Measurements from ENCODE around the gene SPEN.

The SPEN gene

DNA sequence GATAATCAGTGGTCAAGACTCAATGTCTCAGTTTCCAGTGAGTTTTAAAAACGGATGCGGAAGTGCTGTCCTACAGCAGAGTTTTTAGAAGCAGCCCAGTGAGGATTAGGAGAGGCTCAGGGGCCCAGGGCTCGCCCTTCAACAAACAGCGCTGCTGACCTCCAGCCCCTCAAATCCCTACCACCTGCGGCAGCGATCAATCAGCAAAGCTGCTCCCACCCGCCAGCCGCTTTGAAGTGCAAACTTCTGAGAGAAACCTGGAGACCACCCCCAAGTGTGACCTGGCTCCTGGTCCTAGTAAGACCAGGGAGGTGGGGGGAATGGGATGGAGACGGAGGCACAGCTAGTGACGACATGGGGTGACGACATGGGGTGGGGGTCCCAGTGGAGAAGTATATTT is 114.0 kb downstream of the SPEN start:
- Histone ChIP-seq H3K27me3 (ENCODE audit: insufficient read depth, low read length) (peaks cover 11% of the 10 kb centered on the region; the same call in 1 of the 2 replicates), H3K9ac (ENCODE audit: low read depth, low read length) (no peak overlapping the region), H3K4me1 (ENCODE audit: insufficient read depth, low read length) (peaks cover 17% of the 10 kb centered on the region; the same call in 1 of the 2 replicates), H3K9me3 (ENCODE audit: insufficient read depth, low read depth, low read length) (no peaks in the 10 kb centered on the region), H3K4me3 (ENCODE audit: low read length) (no peak overlapping the region), H3K36me3 (ENCODE audit: insufficient read depth, low read length) (no peaks in the 10 kb centered on the region), H3K27ac (ENCODE audit: low read depth, low read length) (no peak overlapping the region)
- 8% methylated on average over 11 of the region's 11 CpGs for WGBS

DNA sequence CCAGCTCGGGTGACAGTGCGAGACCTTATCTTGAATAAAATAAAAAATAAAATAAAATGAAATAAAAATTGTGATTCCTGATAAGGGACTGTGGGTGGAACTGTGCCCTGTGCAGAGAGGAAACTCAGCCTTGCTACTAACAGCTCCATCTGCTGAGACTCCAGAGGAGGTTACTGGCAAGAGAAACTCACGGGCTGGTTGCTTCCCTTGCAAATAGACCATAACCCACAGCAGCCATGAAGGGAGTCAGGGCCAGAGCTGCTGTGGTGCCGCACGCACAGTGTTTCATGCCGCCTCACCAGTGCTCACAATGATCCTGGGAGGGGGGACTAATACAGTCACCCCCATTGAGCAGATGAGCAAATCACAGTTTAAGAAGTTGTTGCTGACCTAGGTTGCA is 114.7 kb downstream of the SPEN start:
- H3K4me3 ChIP-seq (ENCODE audit: low read length), result no peak overlapping the region
- H3K36me3 ChIP-seq (ENCODE audit: insufficient read depth, low read length), result no peaks in the 10 kb centered on the region
- H3K4me1 ChIP-seq (ENCODE audit: insufficient read depth, low read length), result peaks cover 17% of the 10 kb centered on the region; the same call in 1 of the 2 replicates
- H3K9ac ChIP-seq (ENCODE audit: low read depth, low read length), result no peak overlapping the region
- H3K27ac ChIP-seq (ENCODE audit: low read depth, low read length), result no peak overlapping the region
- H3K9me3 ChIP-seq (ENCODE audit: insufficient read depth, low read depth, low read length), result no peaks in the 10 kb centered on the region
- peaks cover 11% of the 10 kb centered on the region; the same call in 1 of the 2 replicates for H3K27me3 ChIP-seq (ENCODE audit: insufficient read depth, low read length)
- 80% methylated on average over 6 of the region's 6 CpGs for WGBS

DNA sequence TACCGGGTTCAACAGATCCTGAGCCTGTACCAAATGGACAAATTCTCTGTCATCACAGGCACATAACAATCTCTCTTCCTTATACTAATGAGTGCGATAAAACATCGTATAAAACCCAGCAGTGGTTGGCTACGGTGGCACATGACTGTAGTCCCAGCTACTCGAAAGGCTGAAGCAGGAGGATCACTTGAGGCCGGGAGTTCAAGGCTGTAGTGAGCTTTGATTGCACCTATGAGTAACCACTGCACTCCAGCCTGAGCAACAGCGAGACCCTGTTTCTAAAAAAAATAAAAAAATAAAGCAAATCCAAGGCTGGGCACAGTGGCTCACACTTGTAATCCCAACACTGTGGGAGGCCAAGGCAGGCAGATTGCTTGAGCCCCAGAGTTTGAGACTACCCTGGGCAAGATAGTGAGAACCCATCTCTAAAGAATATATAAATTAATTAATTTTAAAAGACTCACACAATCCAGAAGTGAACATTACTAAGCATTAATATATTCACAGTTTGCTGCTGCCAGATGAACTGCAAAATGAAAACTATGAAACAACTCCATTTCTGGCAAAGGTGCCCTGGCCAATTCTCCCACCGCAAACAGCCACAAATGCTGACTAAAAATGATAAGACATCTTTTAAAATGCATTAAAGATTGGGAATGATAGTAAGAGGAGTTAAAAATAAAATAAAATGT is 115.3 kb downstream of the SPEN start:
- no peaks in the 10 kb centered on the region for H3K36me3 ChIP-seq (ENCODE audit: insufficient read depth, low read length)
- peaks cover 13% of the 10 kb centered on the region; the same call in 1 of the 2 replicates for H3K4me1 ChIP-seq (ENCODE audit: insufficient read depth, low read length)
- H3K9ac ChIP-seq (ENCODE audit: low read depth, low read length), result no peak overlapping the region
- H3K27me3 ChIP-seq (ENCODE audit: insufficient read depth, low read length), result peaks cover 11% of the 10 kb centered on the region; the same call in 1 of the 2 replicates
- H3K4me3 ChIP-seq (ENCODE audit: low read length), result no peak overlapping the region
- H3K9me3 ChIP-seq (ENCODE audit: insufficient read depth, low read depth, low read length), result no peaks in the 10 kb centered on the region
- H3K27ac ChIP-seq (ENCODE audit: low read depth, low read length), result no peak overlapping the region
- WGBS, result 87% methylated on average over 8 of the region's 8 CpGs

DNA sequence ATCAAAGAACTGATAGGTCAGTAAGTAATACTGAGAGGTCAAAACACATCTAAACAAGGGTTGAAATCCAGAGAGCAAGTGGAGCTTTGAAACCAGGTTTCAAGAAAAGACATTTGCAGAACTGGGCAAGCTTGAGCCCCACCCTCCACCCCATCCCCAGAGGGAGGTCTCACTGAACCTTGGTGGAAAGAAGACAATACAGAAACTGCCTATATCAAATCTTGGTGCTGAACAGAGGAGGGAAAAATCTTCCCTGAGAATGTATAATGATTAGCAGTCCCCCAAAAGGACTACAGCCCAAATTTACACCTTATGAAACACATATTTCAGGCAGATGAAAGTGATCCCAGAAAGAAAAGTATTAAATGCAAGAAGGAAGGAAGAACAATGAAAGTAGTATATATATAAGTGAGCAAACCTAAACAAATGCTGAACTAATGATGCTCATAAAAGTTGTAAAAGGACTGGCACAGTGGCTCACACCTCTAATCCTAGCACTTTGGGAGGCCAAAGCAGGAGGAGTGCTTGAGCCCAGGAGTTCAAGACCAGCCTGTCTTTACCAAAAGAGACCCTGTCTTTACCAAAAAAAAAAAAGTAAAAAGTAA is 116.0 kb downstream of the SPEN start:
- Histone ChIP-seq H3K4me3 (ENCODE audit: low read length) (no peak overlapping the region), H3K4me1 (ENCODE audit: insufficient read depth, low read length) (peaks cover 7% of the 10 kb centered on the region; the same call in 1 of the 2 replicates), H3K27me3 (ENCODE audit: insufficient read depth, low read length) (peaks cover 11% of the 10 kb centered on the region; the same call in 1 of the 2 replicates), H3K9me3 (ENCODE audit: insufficient read depth, low read depth, low read length) (no peaks in the 10 kb centered on the region), H3K27ac (ENCODE audit: low read depth, low read length) (no peak overlapping the region), H3K36me3 (ENCODE audit: insufficient read depth, low read length) (0 out of 2 replicates have a peak, but pooled peaks cover under 1% of the 10 kb centered on the region), H3K9ac (ENCODE audit: low read depth, low read length) (no peak overlapping the region)

DNA sequence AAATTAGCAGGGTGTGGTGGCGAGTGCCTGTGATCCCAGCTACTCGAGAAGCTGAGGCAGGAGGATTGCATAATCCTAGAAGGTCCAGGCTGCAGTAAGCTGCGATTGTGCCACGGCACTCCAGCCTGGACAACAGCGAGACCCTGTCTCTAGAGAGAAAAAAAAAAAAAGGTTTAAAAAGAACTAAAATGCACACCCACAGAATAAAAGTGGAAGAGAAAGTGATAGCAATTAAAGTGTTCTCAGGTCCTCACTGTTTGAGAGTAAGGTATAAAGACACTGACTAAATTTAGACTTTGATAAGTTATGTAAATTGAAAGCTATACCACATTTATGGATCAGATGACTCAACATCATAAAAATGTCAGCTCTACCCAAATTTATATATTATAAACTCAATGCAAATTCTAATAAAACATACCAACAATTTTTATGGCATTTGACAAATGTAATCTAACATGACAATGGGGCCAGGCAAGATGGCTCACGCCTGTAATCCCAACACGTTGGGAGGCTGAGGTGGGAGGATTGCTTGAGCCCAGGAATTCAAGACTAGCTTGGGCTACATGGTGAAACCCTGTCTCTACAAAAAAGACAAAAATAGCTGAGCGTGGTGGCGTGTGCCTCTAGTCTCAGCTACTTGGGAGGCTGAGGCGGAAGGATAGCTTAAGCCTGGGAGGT is 116.6 kb downstream of the SPEN start:
- Histone ChIP-seq H3K4me1 (ENCODE audit: insufficient read depth, low read length) (0 out of 2 replicates have a peak, but pooled peaks cover 4% of the 10 kb centered on the region), H3K27ac (ENCODE audit: low read depth, low read length) (no peak overlapping the region), H3K9me3 (ENCODE audit: insufficient read depth, low read depth, low read length) (0 out of 2 replicates have a peak, but pooled peaks cover 6% of the 10 kb centered on the region), H3K27me3 (ENCODE audit: insufficient read depth, low read length) (peaks cover 11% of the 10 kb centered on the region; the same call in 1 of the 2 replicates), H3K36me3 (ENCODE audit: insufficient read depth, low read length) (peaks cover 7% of the 10 kb centered on the region), H3K9ac (ENCODE audit: low read depth, low read length) (no peak overlapping the region), H3K4me3 (ENCODE audit: low read length) (no peak overlapping the region)
- 91% methylated on average over 9 of the region's 10 CpGs for WGBS

DNA sequence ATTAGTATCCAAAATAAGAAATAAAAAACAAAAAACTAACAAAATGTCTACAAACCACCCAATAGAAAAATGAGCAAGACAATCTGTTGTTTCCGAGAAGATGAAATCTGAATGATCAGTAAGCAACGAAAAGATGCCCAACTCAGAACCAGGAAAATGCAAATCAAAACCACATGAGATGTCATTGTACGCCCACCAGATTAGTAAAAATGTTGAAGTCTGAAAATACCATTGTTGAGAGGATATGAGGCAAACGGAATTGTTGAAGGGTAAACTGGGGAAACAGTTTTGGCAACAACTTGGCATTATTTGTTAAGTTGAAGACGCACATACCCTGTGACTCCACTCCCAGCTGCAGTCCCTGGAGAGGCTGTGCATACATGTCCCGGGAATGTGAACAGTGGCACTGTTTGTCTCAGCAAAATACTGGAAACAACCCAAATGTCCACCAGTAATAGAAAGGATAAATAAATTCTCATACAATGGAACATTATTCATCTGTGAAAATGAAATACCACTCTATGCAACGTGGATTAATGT is 117.8 kb downstream of the SPEN start:
- H3K27me3 ChIP-seq (ENCODE audit: insufficient read depth, low read length), result peaks cover 9% of the 10 kb centered on the region; the same call in 1 of the 2 replicates
- H3K27ac ChIP-seq (ENCODE audit: low read depth, low read length), result no peak overlapping the region
- no peak overlapping the region for H3K4me3 ChIP-seq (ENCODE audit: low read length)
- 0 out of 2 replicates have a peak, but pooled peaks cover 4% of the 10 kb centered on the region for H3K4me1 ChIP-seq (ENCODE audit: insufficient read depth, low read length)
- H3K9ac ChIP-seq (ENCODE audit: low read depth, low read length), result no peak overlapping the region
- 0 out of 2 replicates have a peak, but pooled peaks cover 6% of the 10 kb centered on the region for H3K9me3 ChIP-seq (ENCODE audit: insufficient read depth, low read depth, low read length)
- 91% methylated on average over 7 of the region's 7 CpGs for WGBS
- H3K36me3 ChIP-seq (ENCODE audit: insufficient read depth, low read length), result peaks cover 14% of the 10 kb centered on the region

- H3K27ac ChIP-seq (ENCODE audit: low read depth, low read length), result no peak overlapping the region
- WGBS, result 90% methylated on average over 16 of the region's 18 CpGs
- no peak overlapping the region for H3K9ac ChIP-seq (ENCODE audit: low read depth, low read length)
- peaks cover 14% of the 10 kb centered on the region for H3K36me3 ChIP-seq (ENCODE audit: insufficient read depth, low read length)
- H3K4me1 ChIP-seq (ENCODE audit: insufficient read depth, low read length), result 0 out of 2 replicates have a peak, but pooled peaks cover 1% of the 10 kb centered on the region
- no peaks in the 10 kb centered on the region for H3K27me3 ChIP-seq (ENCODE audit: insufficient read depth, low read length)
- 0 out of 2 replicates have a peak, but pooled peaks cover 6% of the 10 kb centered on the region for H3K9me3 ChIP-seq (ENCODE audit: insufficient read depth, low read depth, low read length)
- no peak overlapping the region for H3K4me3 ChIP-seq (ENCODE audit: low read length)
Observed at GRCh38 chr1:15966081-15966955, 118.8 kb downstream of the SPEN start.

DNA sequence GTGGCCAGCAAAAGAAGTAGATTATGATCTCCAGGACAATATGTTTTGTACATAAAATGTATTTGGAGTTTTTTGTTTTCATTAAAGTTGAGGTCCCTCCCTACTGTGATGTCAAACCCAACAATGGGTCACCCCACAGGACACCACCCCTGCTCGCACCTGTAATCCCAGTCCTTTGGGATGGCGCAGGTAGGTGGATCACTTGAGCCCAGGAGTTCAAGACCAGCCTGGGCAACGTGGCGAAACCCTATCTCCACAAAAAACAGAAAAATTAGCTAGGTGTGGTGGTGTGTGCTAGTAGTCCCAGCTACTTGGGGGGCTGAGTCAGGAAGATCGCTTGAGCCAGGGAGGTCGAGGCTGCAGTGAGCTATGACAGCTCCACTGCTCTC is 119.4 kb downstream of the SPEN start:
- 98% methylated on average over 6 of the region's 6 CpGs for WGBS
- H3K36me3 ChIP-seq (ENCODE audit: insufficient read depth, low read length), result peaks cover 14% of the 10 kb centered on the region
- no peak overlapping the region for H3K4me3 ChIP-seq (ENCODE audit: low read length)
- H3K27me3 ChIP-seq (ENCODE audit: insufficient read depth, low read length), result no peaks in the 10 kb centered on the region
- no peak overlapping the region for H3K27ac ChIP-seq (ENCODE audit: low read depth, low read length)
- no peak overlapping the region for H3K9ac ChIP-seq (ENCODE audit: low read depth, low read length)
- 0 out of 2 replicates have a peak, but pooled peaks cover 6% of the 10 kb centered on the region for H3K9me3 ChIP-seq (ENCODE audit: insufficient read depth, low read depth, low read length)
- H3K4me1 ChIP-seq (ENCODE audit: insufficient read depth, low read length), result no peaks in the 10 kb centered on the region

GRCh38 chr1:15968172-15968571 is 120.7 kb downstream of the SPEN start:
- Histone ChIP-seq H3K27me3 (ENCODE audit: insufficient read depth, low read length) (no peaks in the 10 kb centered on the region), H3K27ac (ENCODE audit: low read depth, low read length) (no peak overlapping the region), H3K9ac (ENCODE audit: low read depth, low read length) (no peak overlapping the region), H3K9me3 (ENCODE audit: insufficient read depth, low read depth, low read length) (0 out of 2 replicates have a peak, but pooled peaks cover 6% of the 10 kb centered on the region), H3K4me3 (ENCODE audit: low read length) (no peak overlapping the region), H3K4me1 (ENCODE audit: insufficient read depth, low read length) (no peaks in the 10 kb centered on the region), H3K36me3 (ENCODE audit: insufficient read depth, low read length) (peaks cover 21% of the 10 kb centered on the region)
- WGBS, result 93% methylated on average over 5 of the region's 5 CpGs

DNA sequence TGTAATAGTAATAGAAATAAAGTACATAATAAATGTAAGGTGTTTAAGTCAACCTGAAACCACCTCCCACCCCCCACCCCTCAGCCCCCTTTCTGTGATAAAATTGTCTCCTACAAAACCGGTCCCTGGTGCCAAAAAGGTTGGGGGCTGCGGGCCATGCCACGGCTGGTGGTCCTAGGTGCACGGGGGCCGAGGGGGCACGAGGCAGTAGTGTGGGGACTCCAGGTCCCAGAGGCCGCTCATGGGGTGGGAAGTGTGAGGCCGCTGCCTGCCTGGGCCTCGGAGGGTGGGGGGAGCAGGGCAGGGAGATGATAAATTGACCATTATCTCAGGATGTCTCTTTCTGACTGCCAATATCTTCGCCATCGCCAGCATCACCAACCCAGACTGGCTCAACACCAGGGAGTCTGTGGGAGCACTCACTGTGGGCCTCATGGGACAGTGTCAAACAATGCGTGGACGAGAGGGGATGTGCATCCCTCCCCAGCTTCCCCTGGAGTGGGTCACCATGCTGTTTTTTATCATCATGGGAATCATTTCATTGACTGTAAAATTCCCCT is 121.9 kb downstream of the SPEN start:
- Histone ChIP-seq H3K4me3 (ENCODE audit: low read length) (no peak overlapping the region), H3K9me3 (ENCODE audit: insufficient read depth, low read depth, low read length) (0 out of 2 replicates have a peak, but pooled peaks cover 6% of the 10 kb centered on the region), H3K36me3 (ENCODE audit: insufficient read depth, low read length) (peaks cover 21% of the 10 kb centered on the region), H3K27me3 (ENCODE audit: insufficient read depth, low read length) (no peaks in the 10 kb centered on the region), H3K4me1 (ENCODE audit: insufficient read depth, low read length) (no peaks in the 10 kb centered on the region), H3K9ac (ENCODE audit: low read depth, low read length) (no peak overlapping the region), H3K27ac (ENCODE audit: low read depth, low read length) (no peak overlapping the region)
- 96% methylated on average over 13 of the region's 13 CpGs for WGBS

All from HUES64 (cell line).